PC-3 (cell line): Measurements from ENCODE around the gene ZMIZ1. TPM values are rescaled to one million over a fixed set of nuclear protein-coding genes. Genes with fewer than 3 reads are reported as not detected.

Experiments used
- ATAC-seq: fragments of 200-7000 bp; cut with Tn5 transposase; 2 replicates; pipeline ENCODE4 v1.9.1; 2020; ENCODE audit warnings: mild to moderate bottlenecking, moderate library complexity
- BruUV-seq: library from RNA; stranded (reverse); fragments of 400-500 nt; replicated peaks from 2 replicates; lab custom pipeline; 2021; lab: Mats Ljungman, UMichigan
- CTCF ChIA-PET: fragments of 300-600 bp; sonication (Branson Sonifier 250); formaldehyde crosslinking; loops from one replicate; lab custom pipeline; 2022; ENCODE audit warnings: antibody characterized with exemption; lab: Charles Lee
- POLR2A ChIA-PET: fragments of 300-600 bp; sonication (Branson Sonifier 250); formaldehyde crosslinking; loops from one replicate; lab custom pipeline; 2022; ENCODE audit warnings: antibody characterized with exemption; ENCODE audit not compliant: unreplicated experiment; lab: Charles Lee
- DNase-seq: peaks from one replicate; pipeline ENCODE4 v3.0.0-alpha.2; 2015
- H2AFZ ChIP-seq: fragments of 300-600 bp; sonication (generic); 2 replicates; pipeline ENCODE4 v1.6.0; 2016; ENCODE audit warnings: antibody characterized with exemption, low read length
- H3F3A ChIP-seq: fragments of 300-600 bp; sonication (generic); one replicate; pipeline ENCODE4 v1.6.0; 2017; ENCODE audit warnings: antibody characterized with exemption, low read length, control low read depth, mild to moderate bottlenecking; ENCODE audit not compliant: unreplicated experiment
- H3K27ac ChIP-seq: fragments of 300-600 bp; sonication (generic); 2 replicates; pipeline ENCODE4 v1.5.1; 2016; ENCODE audit warnings: mild to moderate bottlenecking, low read length
- H3K27me3 ChIP-seq: fragments of 300-600 bp; sonication (generic); 2 replicates; pipeline ENCODE4 v1.6.1; 2016; ENCODE audit warnings: low read length, mixed read lengths
- H3K36me3 ChIP-seq: fragments of 300-600 bp; sonication (generic); 2 replicates; pipeline ENCODE4 v1.6.1; 2016; ENCODE audit warnings: low read depth, mixed run types, low read length, mixed read lengths
- H3K4me1 ChIP-seq: fragments of 300-600 bp; sonication (generic); 2 replicates; pipeline ENCODE4 v1.5.1; 2016; ENCODE audit warnings: low read length; ENCODE audit not compliant: insufficient read depth
- H3K4me2 ChIP-seq: fragments of 300-600 bp; sonication (generic); 2 replicates; pipeline ENCODE4 v1.6.0; 2016; ENCODE audit warnings: low read length
- H3K4me3 ChIP-seq: fragments of 300-600 bp; sonication (generic); 2 replicates; pipeline ENCODE4 v1.5.1; 2016; ENCODE audit warnings: mild to moderate bottlenecking, low read length, mixed read lengths
- H3K79me2 ChIP-seq: fragments of 300-600 bp; sonication (generic); 2 replicates; pipeline ENCODE4 v1.6.1; 2017; ENCODE audit warnings: low read length, mixed read lengths
- H3K9ac ChIP-seq: fragments of 300-600 bp; sonication (generic); 2 replicates; pipeline ENCODE4 v1.6.0; 2016; ENCODE audit warnings: mild to moderate bottlenecking, low read length
- H3K9me2 ChIP-seq: fragments of 300-600 bp; sonication (generic); replicated peaks from 2 replicates; pipeline ENCODE4 v1.6.1; 2016; ENCODE audit warnings: mixed run types, low read length, mixed read lengths
- H3K9me3 ChIP-seq: fragments of 300-600 bp; sonication (generic); 2 replicates; pipeline ENCODE4 v1.6.1; 2016; ENCODE audit warnings: low read length, mixed read lengths
- H4K20me1 ChIP-seq: fragments of 300-600 bp; sonication (generic); 2 replicates; pipeline ENCODE4 v1.6.1; 2016; ENCODE audit warnings: low read length, mixed read lengths
- CTCF ChIP-seq: fragments of 300-600 bp; sonication (generic); conservative IDR thresholded peaks from 2 replicates; pipeline ENCODE4 v1.5.1; 2017; ENCODE audit warnings: antibody characterized with exemption, low read depth, mild to moderate bottlenecking, low read length
- EZH2 ChIP-seq: fragments of 300-600 bp; sonication (generic); IDR thresholded peaks from one replicate; pipeline ENCODE4 v1.6.1; 2017; ENCODE audit warnings: antibody characterized with exemption, mild to moderate bottlenecking, low read length; ENCODE audit not compliant: unreplicated experiment
- EZH2phosphoT487 ChIP-seq: fragments of 300-600 bp; sonication (generic); IDR thresholded peaks from 2 replicates; pipeline ENCODE4 v1.6.1; 2018; ENCODE audit warnings: mild to moderate bottlenecking, antibody characterized with exemption, low read length, borderline replicate concordance
- intact Hi-C: fragments of 100-400 bp; cut with micrococcal nuclease; formaldehyde crosslinking; loops from 2 replicates; pipeline ENCODE4 v1.9.0; 2023
- total RNA-seq: library from RNA; depleted of rRNA; stranded (reverse); fragments of >200 nt; gene quantifications from 2 replicates; pipeline ENCODE4 v1.2.3, GENCODE V29; 2014

ZMIZ1 gene
- total RNA-seq, 1 experiment from 2014 or later: 55.4 TPM

GRCh38 chr10:79349766-79350406 lies 281.1 kb downstream of the ZMIZ1 start:
- TF ChIP-seq EZH2phosphoT487 (no peak), CTCF (no peak), EZH2 (no peak)

GRCh38 chr10:79350407-79351154 lies 281.8 kb downstream of the ZMIZ1 start:
- H4K20me1 ChIP-seq: peaks cover 76% of the 10 kb centered on the region
- no peak overlapping the region for H2AFZ ChIP-seq
- intact Hi-C loops: no loop called here
- H3K9me3 ChIP-seq: no peaks in the 10 kb centered on the region
- peaks cover 73% of the 10 kb centered on the region for H3K36me3 ChIP-seq
- no peak overlapping the region for H3K27ac ChIP-seq
- no peaks in the 10 kb centered on the region for H3K27me3 ChIP-seq
- no TSS peak for BruUV-seq
- DNase-seq (no peak), ATAC-seq (no peak)
- H3K4me1 ChIP-seq: peaks cover 37% of the 10 kb centered on the region
- POLR2A ChIA-PET: interaction anchor here (0.6 kb wide), 1 partner anchor 100 kb away, joined by 10 read pairs; no protein-coding TSS in a partner anchor
- TF ChIP-seq CTCF: no peak
- no peak for TF ChIP-seq EZH2
- no peak for TF ChIP-seq EZH2phosphoT487
- peaks cover 12% of the 10 kb centered on the region for H3F3A ChIP-seq
- H3K9me2 ChIP-seq: no peaks in the 10 kb centered on the region
- H3K4me3 ChIP-seq: peak overlapping the region; percentile 69; the same call in 1 of the 2 replicates
- CTCF ChIA-PET: interaction anchor here (1.0 kb wide), 1 partner anchor 118 kb away, joined by 10 read pairs; no protein-coding TSS in a partner anchor
- H3K4me2 ChIP-seq: 0 out of 2 replicates have a peak overlapping the region, but pooled peaks have one; percentile 82
- H3K79me2 ChIP-seq: peaks cover 73% of the 10 kb centered on the region
- no peak overlapping the region for H3K9ac ChIP-seq

More at GRCh38 chr10:79349766-79350406, 281.1 kb downstream of the ZMIZ1 start:
- H3K36me3 ChIP-seq: peaks cover 66% of the 10 kb centered on the region
- peak overlapping the region; percentile 82 for H3K4me2 ChIP-seq
- H3K4me1 ChIP-seq: peaks cover 37% of the 10 kb centered on the region
- H3K79me2 ChIP-seq: peaks cover 73% of the 10 kb centered on the region
- H3F3A ChIP-seq: peaks cover 11% of the 10 kb centered on the region
- H3K4me3 ChIP-seq: peak overlapping the region; percentile 69
- intact Hi-C loops: no loop called here
- ChIA-PET POLR2A (no interaction called here), CTCF (no interaction called here)
- no peaks in the 10 kb centered on the region for H3K9me2 ChIP-seq
- H4K20me1 ChIP-seq: peaks cover 69% of the 10 kb centered on the region
- no peak overlapping the region for H3K27ac ChIP-seq
- no peak overlapping the region for H3K9ac ChIP-seq
- no peak overlapping the region for H2AFZ ChIP-seq
- no peak for DNase-seq
- no peaks in the 10 kb centered on the region for H3K27me3 ChIP-seq
- no peak for ATAC-seq
- H3K9me3 ChIP-seq: no peaks in the 10 kb centered on the region
- no TSS peak for BruUV-seq
